Spleen (tissue), 13 donors: ENCODE measurements around the gene ERICH2. TPM values are rescaled to one million over a fixed set of nuclear protein-coding genes. Genes with fewer than 3 reads are reported as not detected.

Source experiments
- DNase-seq: peaks from one replicate; pipeline ENCODE4 v3.0.0-alpha.2; 2020
- H3K27ac ChIP-seq, 8 donors: fragments of 200-600 bp; sonication (generic) in 7 of 8; 1 replicate in 4 of 8; 2 replicates in 4 of 8; pipeline versions ENCODE4 v1.5.0 to v1.8.0; 2016 to 2021; ENCODE audit warnings: inconsistent platforms in 4 of 8, mild to moderate bottlenecking in 4 of 8, moderate library complexity in 1 of 8
- H3K27me3 ChIP-seq, 7 donors: fragments of 200-600 bp; sonication (generic) in 6 of 7; replicated peaks in 1 of 7; 1 replicate in 4 of 7; 2 replicates in 3 of 7; pipeline versions ENCODE4 v1.5.0 to v1.8.0; 2016 to 2021; ENCODE audit warnings: inconsistent platforms in 3 of 7, mild to moderate bottlenecking in 1 of 7
- H3K36me3 ChIP-seq, 6 donors: fragments of 200-600 bp; sonication (generic) in 5 of 6; 1 replicate in 4 of 6; 2 replicates in 2 of 6; pipeline versions ENCODE4 v1.5.0 to v1.8.0; 2016 to 2021; ENCODE audit warnings: inconsistent platforms in 2 of 6
- H3K4me1 ChIP-seq, 6 donors: fragments of 200-600 bp; sonication (generic) in 5 of 6; 1 replicate in 3 of 6; 2 replicates in 3 of 6; pipeline versions ENCODE4 v1.5.0 to v1.8.0; 2016 to 2021; ENCODE audit warnings: inconsistent platforms in 3 of 6
- H3K4me3 ChIP-seq, 8 donors: fragments of 200-600 bp; sonication (generic) in 7 of 8; 1 replicate in 4 of 8; 2 replicates in 4 of 8; pipeline versions ENCODE4 v1.5.0 to v1.8.0; 2016 to 2021; ENCODE audit warnings: inconsistent platforms in 4 of 8, mild to moderate bottlenecking in 4 of 8, moderate library complexity in 2 of 8
- H3K9me3 ChIP-seq, 8 donors: fragments of 200-600 bp; sonication (generic) in 7 of 8; 1 replicate in 4 of 8; 2 replicates in 4 of 8; pipeline versions ENCODE4 v1.5.0 to v1.8.0; 2016 to 2021; ENCODE audit warnings: inconsistent platforms in 4 of 8
- CTCF ChIP-seq, 11 experiments: fragments of 200-600 bp in 7 of 11; fragments of 450-650 bp in 4 of 11; sonication (generic) in 4 of 11; IDR thresholded peaks in 8 of 11; conservative IDR thresholded peaks in 3 of 11; 1 replicate in 7 of 11; 2 replicates in 4 of 11; pipeline versions ENCODE4 v1.4.0 to v1.8.0; 2016 to 2021; ENCODE audit warnings: antibody characterized with exemption in 11 of 11, inconsistent platforms in 4 of 11, mild to moderate bottlenecking in 1 of 11
- POLR2A ChIP-seq, 3 donors: fragments of 450-650 bp; IDR thresholded peaks; one replicate each; pipeline ENCODE4 v1.5.1; 2017; ENCODE audit warnings: antibody characterized with exemption in 3 of 3, mild to moderate bottlenecking in 1 of 3
- POLR2AphosphoS5 ChIP-seq, 3 donors: sonication (generic); formaldehyde crosslinking; IDR thresholded peaks; one replicate each; pipeline ENCODE4 v1.5.1; 2017; ENCODE audit warnings: antibody characterized with exemption in 3 of 3
- WGBS, 5 donors: extraction: QIAGEN DNeasy Blood & Tissue Kit in 3 of 5; methylation state at CpG; one replicate each; pipeline versions ENCODE4 v1.1.5 to v1.1.7; 2013 to 2018; 5-methylcytosine and 5-hydroxymethylcytosine counted together
- intact Hi-C: fragments of 100-400 bp; cut with DNase I; formaldehyde crosslinking; loops from one replicate; pipeline ENCODE4 v1.15.0; 2023; ENCODE audit warnings: low total_unique reads
- long read RNA-seq, 2 donors: transcript quantifications; one replicate each; lab custom pipeline, GENCODE V29; 2026
- polyA plus RNA-seq, 3 donors: library from polyadenylated mRNA; stranded (reverse); fragments of 200-250 nt; gene quantifications; one replicate each; pipeline ENCODE4 v1.2.1, GENCODE V29; 2013
- total RNA-seq, 7 donors: library from RNA; depleted of rRNA in 3 of 7; stranded (reverse); fragments of >200 nt in 3 of 7; fragmentation: NEBNext Ultra II Directional in 4 of 7; extraction: Animal tissue kit (Norgen Biotek cat#: 25700) in 4 of 7; gene quantifications; one replicate each; pipeline versions ENCODE4 v1.1.0 to v1.2.1, GENCODE V29; 2016 to 2021
- donor health status: healthy with polysubstance abuse.
- donor health status: DM: no; HTN: no; CAD: no; lungs with moderate emphysema.
- donor health status: DM: no; HTN: no; CAD: no.
- donor health status: Bipolar disorder and iron deficiency.
- donor health status: healthy.
- donor health status: DM: no; HTN: no; CAD: no.
- donor health status: DM: yes; HTN: yes; CAD: no.

ERICH2 gene
- not detected for total RNA-seq
- under 1 TPM in 1 of 3 donors, not detected in 2; 0.14 TPM for polyA plus RNA-seq
- long read RNA-seq, donor 1 = 0 reads
- long read RNA-seq, donor 2 = 0 reads

- Histone ChIP-seq H3K36me3 (no peaks in the 10 kb centered on the region), H3K27ac (peak within 1 kb of the TSS in 3 of 8 donors; percentile 18 to 54 (median 47)), H3K9me3 (no peaks in the 10 kb centered on the region), H3K27me3 (peaks cover 0 to 51% (median 8%) of the 10 kb centered on the region in 7 donors), H3K4me1 (peaks cover 0 to 21% (median 16%) of the 10 kb centered on the region in 6 donors), H3K4me3 (peak within 1 kb of the TSS; percentile 50 to 75 (median 58))
- no peak for TF ChIP-seq POLR2AphosphoS5 (IDR thresholded peaks at IDR 0.05)
- peak in 1 of 11 experiments; percentile 15 for TF ChIP-seq CTCF (IDR thresholded peaks at IDR 0.05 in 8 of 11, conservative IDR thresholded peaks at IDR 0.05 in 3 of 11)
- 4 to 7% (median 5%) methylated on average over 12 to 13 of the region's 13 CpGs for WGBS, 5 donors
- intact Hi-C loops = no loop called here
- peak; percentile 84 for DNase-seq
Observed at GRCh38 chr2:170770008-170770605, at the start of gene ERICH2. TSS of gene ERICH2 (plus strand) at chr2:170770378. CDS start at chr2:170770682, 304 bp downstream.

- no peak for TF ChIP-seq POLR2A (IDR thresholded peaks at IDR 0.05)
- TF ChIP-seq POLR2AphosphoS5 (IDR thresholded peaks at IDR 0.05) = no peak
- no peak for TF ChIP-seq CTCF (IDR thresholded peaks at IDR 0.05 in 8 of 11, conservative IDR thresholded peaks at IDR 0.05 in 3 of 11)
- no peaks in the 10 kb centered on the region for H3K36me3 ChIP-seq
- 78 to 86% (median 81%) methylated on average over 3 of the region's 3 CpGs for WGBS, 5 donors
Observed at GRCh38 chr2:170721678-170722077, 48.5 kb upstream of the ERICH2 start.

GRCh38 chr2:170722301-170722700 is 47.9 kb upstream of the ERICH2 start:
- no peak overlapping the region for H3K4me3 ChIP-seq
- TF ChIP-seq POLR2A (IDR thresholded peaks at IDR 0.05) = no peak
- no peak for TF ChIP-seq POLR2AphosphoS5 (IDR thresholded peaks at IDR 0.05)
- no peak for TF ChIP-seq CTCF (IDR thresholded peaks at IDR 0.05 in 8 of 11, conservative IDR thresholded peaks at IDR 0.05 in 3 of 11)
- no peaks in the 10 kb centered on the region for H3K9me3 ChIP-seq
- H3K36me3 ChIP-seq = no peaks in the 10 kb centered on the region
- DNase-seq = no peak
- H3K27ac ChIP-seq = no peak overlapping the region
- intact Hi-C loops = no loop called here
- H3K27me3 ChIP-seq = peaks cover 0 to 87% (median 38%) of the 10 kb centered on the region in 7 donors
- H3K4me1 ChIP-seq = peaks cover 0 to 7% (median 5%) of the 10 kb centered on the region in 6 donors

More at GRCh38 chr2:170721678-170722077, 48.5 kb upstream of the ERICH2 start:
- no peak for DNase-seq
- no peak overlapping the region for H3K4me3 ChIP-seq
- H3K27me3 ChIP-seq = peaks cover 0 to 92% (median 44%) of the 10 kb centered on the region in 7 donors
- H3K9me3 ChIP-seq = no peaks in the 10 kb centered on the region
- intact Hi-C loops = no loop called here
- H3K27ac ChIP-seq = no peak overlapping the region
- H3K4me1 ChIP-seq = peaks cover 4 to 14% (median 11%) of the 10 kb centered on the region in 6 donors

GRCh38 chr2:170723446-170723958 is 46.7 kb upstream of the ERICH2 start:
- TF ChIP-seq POLR2AphosphoS5 (IDR thresholded peaks at IDR 0.05) (no peak), CTCF (IDR thresholded peaks at IDR 0.05 in 8 of 11, conservative IDR thresholded peaks at IDR 0.05 in 3 of 11) (no peak), POLR2A (IDR thresholded peaks at IDR 0.05) (no peak)
- Histone ChIP-seq H3K4me1 (no peaks in the 10 kb centered on the region), H3K9me3 (peaks cover 0 to 2% (median 0%) of the 10 kb centered on the region in 8 donors), H3K27me3 (peaks cover 0 to 85% (median 26%) of the 10 kb centered on the region in 7 donors), H3K4me3 (no peak overlapping the region), H3K27ac (no peak overlapping the region), H3K36me3 (no peaks in the 10 kb centered on the region)
- 49 to 57% (median 51%) methylated on average over 2 of the region's 2 CpGs for WGBS, 5 donors
- intact Hi-C loops = no loop called here
- no peak for DNase-seq
